CD4-positive, alpha-beta T cell (primary cell): ENCODE measurements around the gene NSD2. TPM values are rescaled to one million over a fixed set of nuclear protein-coding genes. Genes with fewer than 3 reads are reported as not detected.

Source experiments
- ATAC-seq: fragments of 200-7000 bp; cut with Tn5 transposase; one replicate; pipeline ENCODE4 v1.10.0; 2022; ENCODE audit warnings: mild to moderate bottlenecking; ENCODE audit not compliant: poor library complexity
- CTCF ChIA-PET: fragments of 350-600 bp; sonication (Branson Sonifier 250); formaldehyde crosslinking; loops from one replicate; lab custom pipeline; 2021; ENCODE audit warnings: antibody characterized with exemption, inconsistent platforms; lab: Charles Lee
- POLR2A ChIA-PET: fragments of 350-600 bp; sonication (Branson Sonifier 250); formaldehyde crosslinking; loops from one replicate; lab custom pipeline; 2021; ENCODE audit warnings: antibody characterized with exemption, inconsistent platforms; lab: Charles Lee
- DNase-seq, 14 experiments: peaks; one replicate each; pipeline ENCODE4 v3.0.0-alpha.2; 2013 to 2020; ENCODE audit warnings: mixed read lengths in 2 of 14
- H3K27ac ChIP-seq, 2 donors: one replicate each; pipeline versions ENCODE4 v1.5.1 to v1.7.0; 2013; ENCODE audit warnings: low read length in 2 of 2, low read depth in 1 of 2, mild to moderate bottlenecking in 1 of 2
- H3K27me3 ChIP-seq, 2 experiments: 1 replicate in 1 of 2; 2 replicates in 1 of 2; pipeline versions ENCODE4 v1.6.1 to v1.7.0; 2013; ENCODE audit warnings: low read length in 2 of 2, control low read depth in 1 of 2, mild to moderate bottlenecking in 1 of 2, moderate library complexity in 1 of 2; ENCODE audit not compliant: insufficient read depth in 2 of 2, control insufficient read depth in 1 of 2
- H3K36me3 ChIP-seq: one replicate; pipeline ENCODE4 v1.6.1; 2013; ENCODE audit warnings: low read length, control low read depth; ENCODE audit not compliant: insufficient read depth
- H3K4me1 ChIP-seq: one replicate; pipeline ENCODE4 v1.6.1; 2013; ENCODE audit warnings: low read length, control low read depth; ENCODE audit not compliant: insufficient read depth
- H3K4me3 ChIP-seq: one replicate; pipeline ENCODE4 v1.5.1; 2013; ENCODE audit warnings: mild to moderate bottlenecking, low read length, moderate library complexity
- H3K9me3 ChIP-seq, 2 experiments: 1 replicate in 1 of 2; 2 replicates in 1 of 2; pipeline versions ENCODE4 v1.6.1 to v1.7.0; 2013; ENCODE audit warnings: low read length in 2 of 2, mild to moderate bottlenecking in 2 of 2, control low read depth in 1 of 2, moderate library complexity in 1 of 2; ENCODE audit not compliant: control insufficient read depth in 1 of 2, insufficient read depth in 1 of 2
- H3K27ac Mint-ChIP-seq: one replicate; pipeline ENCODE4 v1.8.0; 2020; ENCODE audit warnings: mixed read lengths
- H3K27me3 Mint-ChIP-seq: one replicate; pipeline ENCODE4 v1.8.0; 2021; ENCODE audit warnings: mixed read lengths
- H3K36me3 Mint-ChIP-seq: one replicate; pipeline ENCODE4 v1.8.0; 2021; ENCODE audit warnings: low read depth, mixed read lengths
- H3K4me1 Mint-ChIP-seq: one replicate; pipeline ENCODE4 v1.8.0; 2021; ENCODE audit warnings: low read depth, mixed read lengths
- H3K4me3 Mint-ChIP-seq: one replicate; pipeline ENCODE4 v1.8.0; 2020; ENCODE audit warnings: mild to moderate bottlenecking, mixed read lengths
- H3K9me3 Mint-ChIP-seq: one replicate; pipeline ENCODE4 v1.8.0; 2020; ENCODE audit warnings: mixed read lengths
- intact Hi-C, 2 experiments: fragments of 100-400 bp; cut with DNase I in 1 of 2; cut with micrococcal nuclease in 1 of 2; formaldehyde crosslinking; loops; one replicate each; pipeline versions ENCODE4 v1.15.1 to v1.9.0; 2023 to 2025; cut with DNase I, micrococcal nuclease
- total RNA-seq, 174 experiments: library from RNA in 2 of 174; stranded (reverse) in 2 of 174; gene quantifications; one replicate each; pipeline ENCODE4 v1.2.3 and lab custom pipeline; 2021 to 2026
- TF ChIP-seq, protein P1 (sequence below): fragments of 200-600 bp; IDR thresholded peaks from one replicate; pipeline ENCODE4 v1.8.0; 2022; ENCODE audit warnings: antibody characterized with exemption, mild to moderate bottlenecking

NSD2 gene
- total RNA-seq, 2 experiments from 2014 or later, result 42.4 to 45.8 TPM

DNA sequence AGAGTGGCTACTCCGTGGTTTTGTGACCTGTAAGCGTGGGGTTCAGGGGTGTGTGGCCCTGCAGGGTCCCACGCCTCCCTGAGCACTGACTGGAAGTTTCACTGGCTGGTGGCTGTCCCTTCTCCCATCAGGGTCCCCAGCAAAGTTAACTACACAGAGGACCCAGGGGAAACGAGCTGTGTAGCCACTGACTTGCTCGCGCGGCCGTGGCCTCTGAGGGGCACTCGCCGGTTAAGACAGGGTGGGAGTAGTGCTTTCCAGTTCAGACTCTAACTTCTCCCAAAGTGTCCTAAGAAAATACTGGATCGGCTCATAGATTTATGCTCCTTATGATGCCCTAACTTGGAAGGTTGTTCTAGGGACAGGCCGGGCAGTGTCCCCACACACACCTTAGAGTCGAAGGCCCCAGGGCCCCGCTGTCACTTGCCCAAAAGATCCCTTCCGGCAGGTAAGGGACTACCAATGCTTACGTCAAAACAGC lies 109.4 kb downstream of the NSD2 start:
- H3K4me1 ChIP-seq, result no peaks in the 10 kb centered on the region
- peaks cover 90% of the 10 kb centered on the region for H3K36me3 ChIP-seq
- POLR2A ChIA-PET, result no interaction called here
- H3K9me3 Mint-ChIP-seq, result no peaks in the 10 kb centered on the region
- no peak for ATAC-seq
- H3K27ac ChIP-seq, result no peak overlapping the region
- no peaks in the 10 kb centered on the region for H3K9me3 ChIP-seq
- intact Hi-C loops, result no loop called here
- CTCF ChIA-PET, result no interaction called here
- TF ChIP-seq, protein P1, sequence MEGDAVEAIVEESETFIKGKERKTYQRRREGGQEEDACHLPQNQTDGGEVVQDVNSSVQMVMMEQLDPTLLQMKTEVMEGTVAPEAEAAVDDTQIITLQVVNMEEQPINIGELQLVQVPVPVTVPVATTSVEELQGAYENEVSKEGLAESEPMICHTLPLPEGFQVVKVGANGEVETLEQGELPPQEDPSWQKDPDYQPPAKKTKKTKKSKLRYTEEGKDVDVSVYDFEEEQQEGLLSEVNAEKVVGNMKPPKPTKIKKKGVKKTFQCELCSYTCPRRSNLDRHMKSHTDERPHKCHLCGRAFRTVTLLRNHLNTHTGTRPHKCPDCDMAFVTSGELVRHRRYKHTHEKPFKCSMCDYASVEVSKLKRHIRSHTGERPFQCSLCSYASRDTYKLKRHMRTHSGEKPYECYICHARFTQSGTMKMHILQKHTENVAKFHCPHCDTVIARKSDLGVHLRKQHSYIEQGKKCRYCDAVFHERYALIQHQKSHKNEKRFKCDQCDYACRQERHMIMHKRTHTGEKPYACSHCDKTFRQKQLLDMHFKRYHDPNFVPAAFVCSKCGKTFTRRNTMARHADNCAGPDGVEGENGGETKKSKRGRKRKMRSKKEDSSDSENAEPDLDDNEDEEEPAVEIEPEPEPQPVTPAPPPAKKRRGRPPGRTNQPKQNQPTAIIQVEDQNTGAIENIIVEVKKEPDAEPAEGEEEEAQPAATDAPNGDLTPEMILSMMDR, result no peak
- peak overlapping the region; percentile 35 for H3K27ac Mint-ChIP-seq
- no peaks in the 10 kb centered on the region for H3K27me3 ChIP-seq
- DNase-seq, result no peak
- no peak overlapping the region for H3K4me3 Mint-ChIP-seq
- peaks cover 78% of the 10 kb centered on the region for H3K36me3 Mint-ChIP-seq
- H3K27me3 Mint-ChIP-seq, result no peaks in the 10 kb centered on the region
- no peaks in the 10 kb centered on the region for H3K4me1 Mint-ChIP-seq
- H3K4me3 ChIP-seq, result no peak overlapping the region

DNA sequence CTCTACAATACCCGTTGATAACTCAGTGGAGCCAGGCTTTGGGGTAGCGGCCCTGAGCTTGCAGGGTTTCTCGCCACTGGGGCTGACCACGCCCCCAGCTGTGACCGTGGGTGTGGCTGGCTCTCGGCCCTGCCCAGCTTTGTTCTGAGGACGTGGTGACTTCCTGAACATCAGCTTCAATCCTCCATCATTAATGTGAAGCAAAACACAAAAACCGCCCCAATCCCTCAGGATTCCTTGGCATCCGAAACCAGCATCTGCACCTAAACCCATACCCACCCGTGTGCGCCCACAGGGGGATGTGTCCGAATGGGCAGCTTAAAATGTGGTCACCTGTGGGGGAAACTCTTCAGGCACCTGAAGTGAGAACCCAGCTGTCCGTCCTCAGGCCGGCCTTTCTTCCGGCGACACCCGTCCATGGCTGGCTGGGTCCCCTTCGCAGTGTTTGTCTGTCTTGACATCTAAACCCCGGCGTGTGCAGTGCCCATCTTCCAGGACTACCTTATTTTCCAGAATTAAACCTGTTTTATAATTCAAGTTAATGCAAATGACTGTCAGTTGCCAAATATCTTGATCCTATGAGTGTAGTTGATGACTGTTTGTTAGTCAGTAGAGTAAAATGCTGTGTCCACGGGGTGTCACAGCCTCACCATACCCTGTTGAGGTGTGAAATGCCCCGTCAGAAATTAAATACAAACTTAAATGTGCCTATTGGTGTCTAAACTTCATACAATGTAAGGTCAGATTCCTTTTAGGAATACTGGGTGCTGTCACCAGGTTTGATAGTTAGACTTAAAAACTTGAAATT lies 110.3 kb downstream of the NSD2 start:
- no peaks in the 10 kb centered on the region for H3K4me1 Mint-ChIP-seq
- no peaks in the 10 kb centered on the region for H3K9me3 Mint-ChIP-seq
- H3K36me3 Mint-ChIP-seq, result peaks cover 74% of the 10 kb centered on the region
- TF ChIP-seq, protein P1, result no peak
- H3K27me3 Mint-ChIP-seq, result no peaks in the 10 kb centered on the region
- peaks cover 90% of the 10 kb centered on the region for H3K36me3 ChIP-seq
- POLR2A ChIA-PET, result interaction anchor here (1.2 kb wide), 1 partner anchor 28 kb away, joined by 5 read pairs; no protein-coding TSS in a partner anchor
- H3K27ac Mint-ChIP-seq, result no peak overlapping the region
- no peaks in the 10 kb centered on the region for H3K9me3 ChIP-seq
- ATAC-seq (no peak), DNase-seq (peak in 1 of 14 experiments; percentile 13)
- no peaks in the 10 kb centered on the region for H3K4me1 ChIP-seq
- CTCF ChIA-PET, result no interaction called here
- no peak overlapping the region for H3K4me3 ChIP-seq
- intact Hi-C loops, result no loop called here
- H3K27me3 ChIP-seq, result no peaks in the 10 kb centered on the region
- H3K27ac ChIP-seq, result no peak overlapping the region
- H3K4me3 Mint-ChIP-seq, result no peak overlapping the region

DNA sequence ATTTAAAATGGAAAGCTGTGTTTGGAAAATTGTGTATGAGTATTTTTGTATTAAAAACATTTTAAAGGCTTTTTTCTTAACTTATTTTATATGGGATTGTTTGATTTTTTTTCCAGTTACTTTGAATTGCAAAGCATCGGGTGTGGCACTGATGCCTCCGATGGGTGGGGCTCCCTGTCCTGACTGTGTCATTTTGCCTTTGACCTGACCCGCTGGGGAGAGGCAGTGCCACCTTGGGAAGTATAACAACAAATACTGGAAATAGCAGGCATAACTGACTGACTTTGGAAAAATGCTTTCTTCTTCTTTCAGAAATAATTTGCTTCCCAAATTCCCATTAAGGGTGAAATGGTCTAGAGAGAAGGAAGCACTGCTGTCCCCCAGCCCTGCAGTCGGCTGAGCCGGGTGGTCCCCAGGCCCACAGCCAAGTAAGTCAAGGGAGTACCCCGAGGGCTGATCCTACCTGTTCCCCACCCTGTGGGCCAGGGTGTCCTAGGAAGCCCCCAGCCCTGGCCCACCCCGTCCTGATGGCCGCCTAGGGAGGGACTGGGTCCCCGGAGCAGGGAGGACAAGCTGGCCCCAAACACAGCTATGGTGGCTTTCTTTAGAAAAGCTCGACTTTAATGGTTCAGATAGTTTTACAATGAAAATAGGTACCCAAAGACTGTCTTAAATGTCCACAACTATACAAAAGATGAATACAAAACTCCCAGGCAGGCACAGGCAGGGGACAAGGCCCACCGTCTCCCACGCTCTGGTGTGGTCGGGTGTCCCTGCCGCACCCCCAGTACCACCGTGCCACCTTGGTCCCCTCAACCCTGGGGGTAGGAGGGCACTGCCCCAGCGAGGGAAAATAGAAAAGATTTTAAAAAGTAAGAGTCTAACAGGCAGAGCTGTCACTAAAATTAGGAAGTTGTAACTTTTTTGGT lies 111.2 kb downstream of the NSD2 start:
- H3K4me1 ChIP-seq, result no peaks in the 10 kb centered on the region
- no peaks in the 10 kb centered on the region for H3K9me3 ChIP-seq
- Mint-ChIP-seq H3K36me3 (peaks cover 74% of the 10 kb centered on the region), H3K27me3 (no peaks in the 10 kb centered on the region), H3K4me3 (no peak overlapping the region), H3K27ac (no peak overlapping the region), H3K9me3 (no peaks in the 10 kb centered on the region), H3K4me1 (no peaks in the 10 kb centered on the region)
- no peak for DNase-seq
- peaks cover 91% of the 10 kb centered on the region for H3K36me3 ChIP-seq
- ChIA-PET POLR2A (interaction anchor here (1.2 kb wide), 1 partner anchor 27 kb away, joined by 5 read pairs; no protein-coding TSS in a partner anchor), CTCF (no interaction called here)
- TF ChIP-seq, protein P1, result no peak
- ATAC-seq, result no peak
- no peak overlapping the region for H3K4me3 ChIP-seq
- no peaks in the 10 kb centered on the region for H3K27me3 ChIP-seq
- no peak overlapping the region for H3K27ac ChIP-seq
- intact Hi-C loops, result no loop called here
